DOHH2 (cell line): ENCODE results near the gene DOCK4.

Source experiments
- H3F3A ChIP-seq: fragments of 200-600 bp; sonication (generic), shearing (Covaris generic); 2 replicates; pipeline ENCODE4 v1.6.0; 2016; ENCODE audit warnings: antibody characterized with exemption, mild to moderate bottlenecking; ENCODE audit not compliant: control insufficient read depth, insufficient read depth
- H3K27ac ChIP-seq: fragments of 200-600 bp; sonication (generic); 2 replicates; pipeline ENCODE4 v1.5.1; 2014; ENCODE audit warnings: low read depth, mild to moderate bottlenecking, low read length, moderate library complexity
- H3K27me3 ChIP-seq: fragments of 200-600 bp; sonication (generic); 2 replicates; pipeline ENCODE4 v1.6.1; 2014; ENCODE audit warnings: mild to moderate bottlenecking, low read length, mixed read lengths; ENCODE audit not compliant: control insufficient read depth
- H3K36me3 ChIP-seq: fragments of 200-600 bp; sonication (generic); 2 replicates; pipeline ENCODE4 v1.6.1; 2014; ENCODE audit warnings: mild to moderate bottlenecking, low read length, moderate library complexity, mixed read lengths; ENCODE audit not compliant: control insufficient read depth
- H3K4me1 ChIP-seq: fragments of 200-600 bp; sonication (generic); 2 replicates; pipeline ENCODE4 v1.6.1; 2014; ENCODE audit warnings: mild to moderate bottlenecking, low read length, mixed read lengths; ENCODE audit not compliant: control insufficient read depth
- H3K4me2 ChIP-seq: fragments of 200-600 bp; sonication (generic); 2 replicates; pipeline ENCODE4 v1.6.0; 2014; ENCODE audit warnings: mild to moderate bottlenecking, low read length, moderate library complexity
- H3K4me3 ChIP-seq: fragments of 200-600 bp; sonication (generic); 2 replicates; pipeline ENCODE4 v1.5.1; 2014; ENCODE audit warnings: mild to moderate bottlenecking, low read length, mixed read lengths
- H3K79me2 ChIP-seq: fragments of 200-600 bp; sonication (generic); 2 replicates; pipeline ENCODE4 v1.6.1; 2014; ENCODE audit warnings: mild to moderate bottlenecking, low read length, mixed read lengths; ENCODE audit not compliant: control insufficient read depth
- H3K9me2 ChIP-seq: fragments of 200-600 bp; sonication (generic); replicated peaks from 2 replicates; pipeline ENCODE4 v1.6.1; 2014; ENCODE audit warnings: mild to moderate bottlenecking, low read length, mixed read lengths; ENCODE audit not compliant: control insufficient read depth
- H3K9me3 ChIP-seq: fragments of 200-600 bp; sonication (generic); 2 replicates; pipeline ENCODE4 v1.6.1; 2014; ENCODE audit warnings: antibody characterized with exemption, low read length, mixed read lengths; ENCODE audit not compliant: control insufficient read depth, insufficient read depth
- H4K20me1 ChIP-seq: fragments of 200-600 bp; sonication (generic); 2 replicates; pipeline ENCODE4 v1.6.0; 2014; ENCODE audit warnings: low read depth, mild to moderate bottlenecking, antibody characterized with exemption, low read length, moderate library complexity; ENCODE audit not compliant: control insufficient read depth, insufficient read depth
- CTCF ChIP-seq: fragments of 200-600 bp; sonication (generic); IDR thresholded peaks from one replicate; pipeline ENCODE4 v1.5.1; 2014; ENCODE audit warnings: antibody characterized with exemption, mild to moderate bottlenecking, low read depth, low read length; ENCODE audit not compliant: poor library complexity, severe bottlenecking
- EZH2phosphoT487 ChIP-seq: fragments of 200-600 bp; sonication (generic); IDR thresholded peaks from 2 replicates; pipeline ENCODE4 v1.6.1; 2017; ENCODE audit warnings: borderline replicate concordance, mild to moderate bottlenecking, antibody characterized with exemption, low read length, moderate library complexity, mixed read lengths

Gene DOCK4

GRCh38 chr7:112116894-112117293 lies 89.3 kb downstream of the DOCK4 start:
- Histone ChIP-seq H3F3A (no peaks in the 10 kb centered on the region), H3K79me2 (no peaks in the 10 kb centered on the region), H3K27me3 (no peaks in the 10 kb centered on the region), H3K9me2 (peaks cover 2% of the 10 kb centered on the region; the same call in 1 of the 2 replicates), H3K36me3 (no peaks in the 10 kb centered on the region), H3K4me2 (no peak overlapping the region), H3K27ac (no peak overlapping the region), H4K20me1 (no peaks in the 10 kb centered on the region), H3K9me3 (no peaks in the 10 kb centered on the region), H3K4me1 (no peaks in the 10 kb centered on the region), H3K4me3 (no peak overlapping the region)
- TF ChIP-seq CTCF, result no peak
- no peak for TF ChIP-seq EZH2phosphoT487

- Histone ChIP-seq H3K4me1 (no peaks in the 10 kb centered on the region), H3F3A (no peaks in the 10 kb centered on the region), H4K20me1 (no peaks in the 10 kb centered on the region), H3K9me2 (peaks cover 2% of the 10 kb centered on the region; the same call in 1 of the 2 replicates), H3K27ac (no peak overlapping the region), H3K4me2 (no peak overlapping the region), H3K79me2 (no peaks in the 10 kb centered on the region), H3K27me3 (no peaks in the 10 kb centered on the region), H3K9me3 (no peaks in the 10 kb centered on the region), H3K36me3 (no peaks in the 10 kb centered on the region), H3K4me3 (no peak overlapping the region)
- TF ChIP-seq CTCF (no peak), EZH2phosphoT487 (no peak)
Observed at GRCh38 chr7:112116358-112116757, 89.8 kb downstream of the DOCK4 start.

GRCh38 chr7:112115880-112116279 lies 90.3 kb downstream of the DOCK4 start:
- Histone ChIP-seq H4K20me1 (no peaks in the 10 kb centered on the region), H3K9me3 (no peaks in the 10 kb centered on the region), H3K4me3 (no peak overlapping the region), H3K4me1 (no peaks in the 10 kb centered on the region), H3K27ac (no peak overlapping the region), H3K79me2 (no peaks in the 10 kb centered on the region), H3K36me3 (no peaks in the 10 kb centered on the region), H3K4me2 (no peak overlapping the region), H3F3A (no peaks in the 10 kb centered on the region), H3K9me2 (peaks cover 2% of the 10 kb centered on the region; the same call in 1 of the 2 replicates), H3K27me3 (no peaks in the 10 kb centered on the region)
- TF ChIP-seq CTCF, result no peak
- no peak for TF ChIP-seq EZH2phosphoT487
